Measurements from ENCODE around the gene LITAF.

DNA sequence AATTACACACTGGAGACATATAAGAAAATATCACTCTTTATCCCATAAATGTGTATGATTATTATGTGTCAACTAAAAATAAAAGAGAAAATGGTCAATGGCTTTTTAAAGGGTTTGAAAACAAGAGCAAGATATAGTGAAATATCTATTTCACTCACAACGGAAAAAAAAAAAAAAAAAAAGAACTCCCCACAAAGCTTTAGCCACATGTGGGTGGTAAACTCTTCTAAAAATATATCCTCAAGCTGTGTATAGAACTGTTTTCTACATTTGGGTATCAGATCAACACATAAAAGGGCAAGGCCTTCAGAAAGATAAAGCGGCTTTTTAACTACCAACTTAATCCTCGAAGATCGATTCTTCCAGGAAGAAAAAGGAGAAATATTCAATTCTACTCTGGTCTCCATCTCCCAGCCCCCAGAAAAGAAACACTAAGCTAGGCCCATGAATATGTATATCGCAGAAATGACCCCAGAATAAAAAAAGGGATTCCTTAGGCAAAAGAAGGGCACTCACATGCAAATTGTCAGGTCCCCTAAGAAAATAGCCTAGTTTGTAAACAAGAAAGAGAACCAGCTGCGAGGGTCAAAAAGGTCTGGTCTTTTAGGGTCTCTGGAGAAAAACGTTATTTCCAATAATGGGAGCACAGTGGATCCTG is 4.4 kb downstream of the LITAF start:
- TF ChIP-seq EZH2 (IDR thresholded peaks at IDR 0.05), result no peak
- TF ChIP-seq, protein P1, sequence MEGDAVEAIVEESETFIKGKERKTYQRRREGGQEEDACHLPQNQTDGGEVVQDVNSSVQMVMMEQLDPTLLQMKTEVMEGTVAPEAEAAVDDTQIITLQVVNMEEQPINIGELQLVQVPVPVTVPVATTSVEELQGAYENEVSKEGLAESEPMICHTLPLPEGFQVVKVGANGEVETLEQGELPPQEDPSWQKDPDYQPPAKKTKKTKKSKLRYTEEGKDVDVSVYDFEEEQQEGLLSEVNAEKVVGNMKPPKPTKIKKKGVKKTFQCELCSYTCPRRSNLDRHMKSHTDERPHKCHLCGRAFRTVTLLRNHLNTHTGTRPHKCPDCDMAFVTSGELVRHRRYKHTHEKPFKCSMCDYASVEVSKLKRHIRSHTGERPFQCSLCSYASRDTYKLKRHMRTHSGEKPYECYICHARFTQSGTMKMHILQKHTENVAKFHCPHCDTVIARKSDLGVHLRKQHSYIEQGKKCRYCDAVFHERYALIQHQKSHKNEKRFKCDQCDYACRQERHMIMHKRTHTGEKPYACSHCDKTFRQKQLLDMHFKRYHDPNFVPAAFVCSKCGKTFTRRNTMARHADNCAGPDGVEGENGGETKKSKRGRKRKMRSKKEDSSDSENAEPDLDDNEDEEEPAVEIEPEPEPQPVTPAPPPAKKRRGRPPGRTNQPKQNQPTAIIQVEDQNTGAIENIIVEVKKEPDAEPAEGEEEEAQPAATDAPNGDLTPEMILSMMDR (IDR thresholded peaks at IDR 0.05), result no peak
- no peak for TF ChIP-seq EZH2phosphoT487 (IDR thresholded peaks at IDR 0.05)

Data from neural progenitor cell (in vitro differentiated cells).